GM12891 (cell line): ENCODE data around the gene ECM2. TPM values are rescaled to one million over a fixed set of nuclear protein-coding genes. Genes with fewer than 3 reads are reported as not detected.
"Not testable (repeated sequence)": the region's sequence is repeated elsewhere in the genome, so short reads cannot be mapped to it uniquely, and the experiment has no call there.

Experiments
- DNase-seq: peaks from one replicate; pipeline ENCODE4 v3.0.0; 2011; ENCODE audit warnings: low spot score; ENCODE audit not compliant: insufficient read length
- FAIRE-seq: peaks from 2 replicates; lab custom pipeline; 2011; peaks lifted over from hg19 to GRCh38; lab: Jason Lieb, UNC
- PAX5 ChIP-seq: IDR thresholded peaks from 2 replicates; pipeline ENCODE4 v1.6.1; 2011; ENCODE audit warnings: low read length, moderate library complexity, mild to moderate bottlenecking; ENCODE audit not compliant: insufficient read depth, severe bottlenecking
- POLR2A ChIP-seq: IDR thresholded peaks from 2 replicates; pipeline ENCODE4 v1.6.1; 2011; ENCODE audit warnings: low read depth, low read length, control low read depth
- POLR2AphosphoS5 ChIP-seq: IDR thresholded peaks from 2 replicates; pipeline ENCODE4 v1.6.1; 2011; ENCODE audit warnings: low read depth, low read length, control low read depth
- POU2F2 ChIP-seq: IDR thresholded peaks from 2 replicates; pipeline ENCODE4 v1.6.1; 2011; ENCODE audit warnings: low read depth, mild to moderate bottlenecking, control low read depth, low read length, moderate library complexity
- SPI1 ChIP-seq: IDR thresholded peaks from 2 replicates; pipeline ENCODE4 v1.6.1; 2011; ENCODE audit warnings: low read depth, low read length, control low read depth
- TAF1 ChIP-seq: IDR thresholded peaks from 2 replicates; pipeline ENCODE4 v1.6.1; 2011; ENCODE audit warnings: low read depth, low read length, control low read depth
- polyA plus RNA-seq: library from polyadenylated mRNA; unstranded; fragments of >200 nt; gene quantifications from one replicate; pipeline ENCODE4 v1.2.1, GENCODE V29; 2012; ENCODE audit warnings: low read depth, missing spikeins, inconsistent platforms; ENCODE audit not compliant: missing spikeins

The ECM2 gene
- 0.22 TPM for polyA plus RNA-seq

- TF ChIP-seq POU2F2 (no peak), POLR2A (no peak), PAX5 (no peak), SPI1 (no peak), TAF1 (no peak), POLR2AphosphoS5 (no peak)
- no peak for DNase-seq
- no peak for FAIRE-seq
These were observed at the start of gene ECM2 for GRCh38 chr9:92535940-92536850. Gene ECM2, minus strand, starts transcription at chr9:92535990. Its CDS starts 13,124 bp downstream, at chr9:92522866.

GRCh38 chr9:92576175-92576574, 40.4 kb upstream of the ECM2 start:
- TF ChIP-seq POLR2A (no peak), POU2F2 (no peak), PAX5 (no peak), POLR2AphosphoS5 (no peak), SPI1 (no peak), TAF1 (no peak)
- DNase-seq (no peak), FAIRE-seq (no peak)

- not testable (repeated sequence) for FAIRE-seq, DNase-seq
These were observed 37.8 kb upstream of the ECM2 start for GRCh38 chr9:92573612-92574011.

- not testable (repeated sequence) for FAIRE-seq, DNase-seq
These were observed 36.1 kb upstream of the ECM2 start for GRCh38 chr9:92571871-92572270.

GRCh38 chr9:92564982-92565381, 29.2 kb upstream of the ECM2 start:
- TF ChIP-seq SPI1, result no peak
- no peak for TF ChIP-seq POLR2A
- TF ChIP-seq POU2F2, result no peak
- no peak for TF ChIP-seq PAX5
- no peak for TF ChIP-seq POLR2AphosphoS5
- TF ChIP-seq TAF1, result no peak
- DNase-seq, result no peak
- FAIRE-seq, result no peak

GRCh38 chr9:92564504-92564903, 28.7 kb upstream of the ECM2 start:
- no peak for TF ChIP-seq PAX5

GRCh38 chr9:92563116-92564100, 27.6 kb upstream of the ECM2 start:
- DNase-seq (no peak), FAIRE-seq (no peak)
- TF ChIP-seq POU2F2 (no peak), POLR2AphosphoS5 (no peak), PAX5 (no peak), TAF1 (no peak), SPI1 (no peak), POLR2A (no peak)

More at GRCh38 chr9:92564504-92564903, 28.7 kb upstream of the ECM2 start:
- no peak for FAIRE-seq
- DNase-seq, result no peak

- no peak for DNase-seq
- no peak for FAIRE-seq
- TF ChIP-seq POU2F2 (no peak), PAX5 (no peak), POLR2AphosphoS5 (no peak), TAF1 (no peak), SPI1 (no peak)
These were observed 26.7 kb upstream of the ECM2 start for GRCh38 chr9:92562461-92562967.

- no peak for FAIRE-seq
- TF ChIP-seq POU2F2, result no peak
- TF ChIP-seq PAX5, result no peak
- no peak for TF ChIP-seq TAF1
- TF ChIP-seq POLR2AphosphoS5, result no peak
- no peak for TF ChIP-seq POLR2A
- TF ChIP-seq SPI1, result no peak
- no peak for DNase-seq
These were observed 25.9 kb upstream of the ECM2 start for GRCh38 chr9:92561374-92562330.

- DNase-seq (no peak), FAIRE-seq (no peak)
- TF ChIP-seq POLR2AphosphoS5 (no peak), TAF1 (no peak), POLR2A (no peak), PAX5 (no peak), POU2F2 (no peak)
These were observed 23.0 kb upstream of the ECM2 start for GRCh38 chr9:92558612-92559374.
